Fibroblast of villous mesenchyme (primary cell): ENCODE results near the gene VANGL1. TPM values are rescaled to one million over a fixed set of nuclear protein-coding genes. Genes with fewer than 3 reads are reported as not detected.
"Not testable (repeated sequence)": the region's sequence is repeated elsewhere in the genome, so short reads cannot be mapped to it uniquely, and the experiment has no call there.

Source experiments
- DNase-seq: peaks from one replicate; pipeline ENCODE4 v3.0.0-alpha.2; 2010; ENCODE audit warnings: low read depth
- H3K4me3 ChIP-seq: 2 replicates; pipeline ENCODE4 v1.5.1; 2011; ENCODE audit warnings: low read depth, mild to moderate bottlenecking, low read length
- total RNA-seq: library from RNA; depleted of rRNA; stranded (reverse); fragments of >200 nt; gene quantifications from 2 replicates; pipeline ENCODE4 v1.2.3, GENCODE V29; 2012
- TF ChIP-seq, protein P1 (sequence below): IDR thresholded peaks from 2 replicates; pipeline ENCODE4 v1.5.1; 2012; ENCODE audit warnings: low read depth, mild to moderate bottlenecking, low read length; ENCODE audit not compliant: insufficient read depth

VANGL1 gene
- total RNA-seq, 1 donor, result 10.8 TPM

DNA sequence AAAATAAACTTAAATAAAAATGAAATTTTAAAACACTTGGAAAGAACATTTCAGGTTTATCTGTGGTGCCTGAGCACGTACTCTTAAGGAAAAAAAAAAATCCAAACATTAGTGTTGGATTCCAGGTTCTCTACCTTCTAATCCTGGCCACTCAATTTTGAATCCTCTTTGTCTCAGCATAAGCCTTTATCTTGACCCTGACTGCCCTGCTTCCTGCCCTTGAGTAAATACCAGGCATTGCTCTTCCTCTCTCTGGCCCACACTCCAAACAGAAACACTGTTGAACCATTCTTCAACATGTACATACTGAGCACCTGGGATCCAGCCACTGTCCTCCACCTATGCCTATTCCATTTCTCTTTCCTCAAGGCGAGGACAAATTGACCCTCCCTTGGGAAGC lies 11.4 kb upstream of the VANGL1 start:
- DNase-seq, result no peak
- H3K4me3 ChIP-seq, result no peak overlapping the region
- TF ChIP-seq, protein P1, sequence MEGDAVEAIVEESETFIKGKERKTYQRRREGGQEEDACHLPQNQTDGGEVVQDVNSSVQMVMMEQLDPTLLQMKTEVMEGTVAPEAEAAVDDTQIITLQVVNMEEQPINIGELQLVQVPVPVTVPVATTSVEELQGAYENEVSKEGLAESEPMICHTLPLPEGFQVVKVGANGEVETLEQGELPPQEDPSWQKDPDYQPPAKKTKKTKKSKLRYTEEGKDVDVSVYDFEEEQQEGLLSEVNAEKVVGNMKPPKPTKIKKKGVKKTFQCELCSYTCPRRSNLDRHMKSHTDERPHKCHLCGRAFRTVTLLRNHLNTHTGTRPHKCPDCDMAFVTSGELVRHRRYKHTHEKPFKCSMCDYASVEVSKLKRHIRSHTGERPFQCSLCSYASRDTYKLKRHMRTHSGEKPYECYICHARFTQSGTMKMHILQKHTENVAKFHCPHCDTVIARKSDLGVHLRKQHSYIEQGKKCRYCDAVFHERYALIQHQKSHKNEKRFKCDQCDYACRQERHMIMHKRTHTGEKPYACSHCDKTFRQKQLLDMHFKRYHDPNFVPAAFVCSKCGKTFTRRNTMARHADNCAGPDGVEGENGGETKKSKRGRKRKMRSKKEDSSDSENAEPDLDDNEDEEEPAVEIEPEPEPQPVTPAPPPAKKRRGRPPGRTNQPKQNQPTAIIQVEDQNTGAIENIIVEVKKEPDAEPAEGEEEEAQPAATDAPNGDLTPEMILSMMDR, result no peak

DNA sequence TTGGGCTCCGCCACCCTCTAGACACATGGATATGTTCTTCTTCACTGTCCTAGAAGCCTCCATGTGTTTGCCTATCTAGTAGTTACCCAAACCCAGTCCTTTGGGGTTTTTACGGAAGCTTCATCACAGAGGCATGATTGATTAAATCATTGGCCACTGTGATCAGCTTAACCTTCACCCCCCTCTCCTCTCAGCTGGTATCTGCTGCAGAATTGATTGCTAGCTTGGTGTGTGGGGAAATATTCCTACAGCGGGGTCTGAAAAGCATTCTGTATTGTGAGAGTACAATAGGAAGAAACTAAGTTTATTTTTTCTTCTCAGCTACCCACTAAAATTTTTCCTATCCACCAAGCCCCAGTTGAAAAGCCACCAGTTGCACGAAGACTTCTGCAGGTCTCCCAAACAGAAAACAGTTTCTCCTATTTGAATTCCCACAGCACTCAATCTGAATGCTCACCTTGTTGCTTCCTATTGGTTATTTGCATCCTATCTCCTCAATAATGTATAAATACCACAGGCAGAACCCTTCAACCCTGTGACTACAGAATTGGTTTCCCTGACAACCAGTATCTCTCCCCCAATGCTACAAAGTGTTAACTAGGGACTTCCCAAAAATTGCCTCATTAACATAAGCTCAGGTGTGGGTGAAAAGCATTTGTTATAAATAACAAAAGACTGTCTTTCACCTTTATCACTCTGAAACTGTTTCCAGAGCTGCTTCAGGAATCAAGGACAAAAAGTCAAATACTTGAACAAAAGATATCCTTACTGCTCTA lies 9.3 kb upstream of the VANGL1 start:
- TF ChIP-seq, protein P1, result no peak
- no peak for DNase-seq
- H3K4me3 ChIP-seq, result no peak overlapping the region

DNA sequence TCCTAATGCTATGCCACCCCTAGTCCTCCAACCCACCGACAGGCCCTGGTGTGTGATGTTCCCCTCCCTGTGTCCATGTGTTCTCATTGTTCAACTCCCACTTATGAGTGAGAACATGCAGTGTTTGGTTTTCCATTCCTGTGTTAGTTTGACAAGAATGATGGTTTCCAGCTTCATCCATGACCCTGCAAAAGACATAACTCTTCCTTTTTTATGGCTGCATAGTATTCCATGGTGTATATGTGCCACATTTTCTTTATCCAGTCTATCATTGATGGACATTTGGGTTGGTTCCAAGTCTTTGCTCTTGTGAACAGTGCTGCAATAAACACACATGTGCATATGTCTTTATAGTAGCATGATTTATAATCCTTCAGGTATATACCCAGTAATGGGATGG lies 8.2 kb upstream of the VANGL1 start:
- not testable (repeated sequence) for DNase-seq, H3K4me3 ChIP-seq

DNA sequence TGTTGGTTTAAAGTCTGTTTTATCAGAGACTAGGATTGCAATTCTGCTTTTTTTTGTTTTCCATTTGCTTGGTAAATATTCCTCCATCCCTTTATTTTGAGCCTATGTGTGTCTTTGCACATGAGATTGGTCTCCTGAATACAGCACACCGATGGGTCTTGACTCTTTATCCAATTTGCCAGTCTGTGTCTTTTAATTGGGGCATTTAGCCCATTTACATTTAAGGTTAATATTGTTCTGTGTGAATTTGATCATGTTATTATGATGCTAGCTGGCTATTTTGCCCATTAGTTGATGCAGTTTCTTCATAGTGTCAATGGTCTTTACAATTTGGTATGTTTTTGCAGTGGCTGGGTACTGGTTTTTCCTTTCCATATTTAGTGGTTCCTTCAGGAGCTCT lies 4.5 kb upstream of the VANGL1 start:
- DNase-seq, H3K4me3 ChIP-seq: not testable (repeated sequence)

DNA sequence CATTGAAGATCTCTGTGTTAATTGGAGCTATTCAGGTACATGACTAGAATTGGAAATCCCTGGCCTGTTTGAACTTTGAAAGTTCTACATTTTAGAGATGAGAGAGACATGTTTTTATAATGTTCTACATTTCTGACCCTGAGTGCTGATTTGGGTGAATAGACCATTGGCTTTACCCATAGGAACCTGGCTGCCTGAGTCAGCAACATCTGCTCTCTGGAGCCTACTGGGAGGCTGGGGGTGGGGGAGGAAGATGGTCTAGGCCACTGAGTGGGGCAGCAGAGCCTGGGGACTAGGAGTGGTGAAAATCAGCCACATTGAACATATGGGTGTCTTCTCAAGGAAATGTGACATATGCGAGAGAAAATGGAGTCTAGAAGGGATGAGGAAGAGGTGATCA lies 1.4 kb upstream of the VANGL1 start:
- TF ChIP-seq, protein P1, result no peak
- no peak overlapping the region for H3K4me3 ChIP-seq
- no peak for DNase-seq

DNA sequence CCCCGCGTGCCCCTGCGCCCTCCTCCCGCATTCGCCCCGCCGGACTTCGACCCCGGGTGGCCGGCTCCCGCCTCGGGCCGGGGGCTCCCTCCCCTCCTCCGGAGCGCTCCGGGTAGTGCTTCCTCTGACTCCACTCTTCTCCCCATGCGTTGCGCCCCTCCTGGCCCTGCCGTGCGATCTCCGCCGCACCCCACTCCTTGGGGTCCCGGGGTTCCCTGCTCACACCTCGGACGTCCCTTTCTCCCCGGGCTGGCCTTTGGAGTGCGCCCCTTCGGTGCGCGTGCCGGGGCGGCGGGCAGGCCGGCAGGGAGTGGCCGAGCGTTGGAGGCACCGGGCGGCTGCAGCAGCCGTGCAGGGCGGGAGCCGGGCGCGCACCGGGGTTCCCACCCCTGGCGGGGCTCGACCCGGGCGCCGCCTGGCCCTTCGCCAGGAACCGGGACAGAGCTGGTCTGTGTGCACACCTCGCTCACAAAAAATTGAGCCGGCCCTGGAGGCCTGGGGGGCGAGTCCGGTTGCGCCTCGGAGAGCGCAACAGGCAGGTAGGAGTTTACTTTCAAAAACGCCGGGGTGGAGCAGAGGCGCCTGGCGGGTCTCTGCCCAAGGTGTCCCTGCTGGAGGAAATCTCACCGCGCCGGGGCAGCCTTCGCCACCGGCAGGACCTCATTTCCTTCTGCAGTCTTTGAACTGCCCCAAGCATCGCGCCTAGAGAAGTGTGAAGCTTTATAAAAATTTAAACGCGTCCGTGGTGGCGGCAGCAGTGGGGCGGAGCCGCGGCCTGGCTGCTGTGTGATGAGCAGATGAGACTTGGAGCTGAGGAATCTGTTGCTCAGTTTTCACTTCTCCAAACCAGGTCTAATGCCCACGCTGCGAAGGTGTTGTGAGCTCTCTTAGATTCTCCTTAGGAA lies 650 bp downstream of the VANGL1 start:
- peak overlapping the region; percentile 83 for H3K4me3 ChIP-seq
- TF ChIP-seq, protein P1, result no peak
- DNase-seq, result peak; percentile 54

DNA sequence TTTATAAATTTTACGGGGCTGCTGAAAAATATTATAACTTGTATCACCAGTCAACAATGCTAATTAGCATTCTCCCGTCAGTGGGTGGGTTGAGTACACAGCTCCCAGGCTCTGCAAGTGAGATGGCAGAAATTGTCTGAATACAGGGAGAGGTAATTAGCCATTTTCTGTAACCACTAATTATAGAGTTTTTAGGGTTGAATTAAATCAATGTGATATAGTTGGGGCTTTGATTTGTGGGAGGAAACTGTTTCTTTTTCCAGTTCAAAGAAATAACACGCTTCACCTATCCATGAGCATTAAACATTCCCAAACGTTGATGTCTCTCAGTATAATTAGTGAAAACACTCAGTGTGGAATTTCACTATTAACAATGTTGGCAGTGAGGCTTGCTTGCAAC lies 1.5 kb downstream of the VANGL1 start:
- peak overlapping the region; percentile 83 for H3K4me3 ChIP-seq
- TF ChIP-seq, protein P1, result no peak
- DNase-seq, result no peak
